GM18526 (cell line): ENCODE results near the gene UVSSA.

Source experiments
- POLR2A ChIP-seq: IDR thresholded peaks from 3 replicates; pipeline ENCODE4 v1.6.1; 2011; ENCODE audit not compliant: insufficient read length; ENCODE audit errors: extremely low read depth

Gene UVSSA

DNA sequence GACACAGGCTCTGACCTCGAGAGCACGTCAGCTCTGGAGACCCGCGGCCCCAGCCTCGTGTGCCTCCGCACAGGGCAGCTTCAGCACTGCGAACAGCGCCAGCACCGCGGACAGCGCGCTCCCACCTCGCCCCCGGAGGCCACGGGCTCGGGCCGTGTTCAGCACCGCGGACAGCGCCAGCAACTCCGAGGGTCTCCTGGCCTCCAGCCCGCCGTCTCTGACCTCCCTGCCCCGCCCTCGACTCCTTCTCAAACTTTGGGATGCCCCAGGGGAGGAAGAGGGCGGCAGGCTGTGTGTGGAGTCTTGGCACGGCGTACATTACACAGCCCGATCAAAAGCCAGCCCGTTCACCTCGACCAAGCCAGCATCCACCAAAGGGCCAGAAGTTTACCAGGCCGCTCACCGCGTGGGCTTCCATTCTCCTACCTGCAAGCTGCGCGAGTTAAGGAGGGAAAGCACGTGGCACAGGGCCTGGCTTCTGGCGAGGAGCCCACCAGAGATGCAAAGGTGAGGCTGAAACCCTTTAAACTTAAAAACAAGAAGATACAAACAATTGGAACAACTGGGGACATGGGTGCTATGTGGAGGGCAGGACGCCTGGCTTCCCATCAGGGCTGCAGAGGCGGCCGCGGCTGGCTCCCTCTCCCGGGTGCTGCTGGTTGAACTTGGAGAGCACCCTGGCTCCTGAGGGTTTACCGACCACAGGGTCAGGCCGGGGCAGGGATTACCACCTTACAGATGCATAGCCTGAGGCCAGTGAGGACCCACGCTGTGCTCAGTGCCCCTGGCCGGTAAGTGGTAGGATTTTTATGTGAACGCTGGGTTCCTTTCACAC is 63.7 kb downstream of the UVSSA start:
- no peak for TF ChIP-seq POLR2A

GRCh38 chr4:1411436-1412375 is 64.7 kb downstream of the UVSSA start:
- no peak for TF ChIP-seq POLR2A

- no peak for TF ChIP-seq POLR2A
Observed at GRCh38 chr4:1412376-1413203, 65.6 kb downstream of the UVSSA start.

DNA sequence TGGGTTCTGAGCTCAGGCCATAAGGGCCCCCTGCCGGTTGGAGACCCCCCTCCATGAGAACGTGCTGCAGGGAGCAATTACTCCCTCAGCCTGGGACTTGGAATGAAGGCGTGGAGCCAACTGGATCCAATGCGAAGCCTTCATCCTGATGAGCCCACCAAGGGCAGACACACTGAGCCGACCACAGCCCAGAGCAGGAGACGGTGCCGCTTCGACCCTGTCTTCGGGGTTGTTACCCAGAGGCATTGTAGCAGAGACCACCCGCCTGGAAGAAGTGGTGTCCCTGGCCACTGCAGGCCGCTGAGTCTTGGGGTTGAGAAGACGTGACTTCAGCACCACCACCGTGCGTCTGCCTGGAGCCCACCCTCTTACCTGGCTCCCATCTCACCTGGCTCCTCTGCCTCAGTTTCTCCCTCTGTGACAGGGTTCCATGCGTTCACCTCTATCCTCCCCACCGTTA is 66.2 kb downstream of the UVSSA start:
- TF ChIP-seq POLR2A = no peak

DNA sequence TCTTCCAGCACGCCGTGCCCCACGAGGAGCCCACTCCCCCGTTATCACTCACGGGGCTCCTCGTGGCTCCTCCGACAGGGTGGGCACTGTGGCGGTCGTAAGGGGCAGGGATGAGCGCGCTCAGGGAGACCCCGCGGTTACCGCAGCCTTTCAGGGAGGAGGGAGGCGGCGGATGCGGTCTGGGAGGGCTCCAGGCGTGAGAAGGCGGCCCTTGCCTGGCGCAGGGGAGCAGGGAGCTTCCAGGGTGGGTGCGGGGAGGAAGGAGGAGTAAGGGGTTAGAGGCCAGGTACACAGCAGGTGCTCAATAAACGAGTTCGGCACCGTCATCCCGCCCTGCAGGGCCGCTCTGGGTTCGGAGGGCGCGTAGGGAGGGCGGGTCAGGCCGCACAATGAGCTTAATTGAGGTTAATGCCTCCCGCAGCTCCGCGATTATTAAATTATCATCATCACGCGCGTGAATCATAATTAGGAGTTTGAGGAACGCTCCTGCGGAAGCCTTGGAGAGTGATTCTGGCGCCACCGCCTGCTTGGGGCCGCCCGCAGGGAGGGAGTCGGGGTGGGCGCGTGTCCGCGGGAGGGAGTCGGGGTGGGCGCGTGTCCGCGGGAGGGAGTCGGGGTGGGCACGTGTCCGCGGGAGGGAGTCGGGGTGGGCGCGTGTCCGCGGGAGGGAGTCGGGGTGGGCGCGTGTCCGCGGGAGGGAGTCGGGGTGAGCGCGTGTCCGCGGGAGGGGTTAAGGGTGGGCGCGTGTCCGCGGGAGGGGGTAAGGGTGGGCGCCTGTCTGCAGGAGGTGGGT is 66.9 kb downstream of the UVSSA start:
- no peak for TF ChIP-seq POLR2A

DNA sequence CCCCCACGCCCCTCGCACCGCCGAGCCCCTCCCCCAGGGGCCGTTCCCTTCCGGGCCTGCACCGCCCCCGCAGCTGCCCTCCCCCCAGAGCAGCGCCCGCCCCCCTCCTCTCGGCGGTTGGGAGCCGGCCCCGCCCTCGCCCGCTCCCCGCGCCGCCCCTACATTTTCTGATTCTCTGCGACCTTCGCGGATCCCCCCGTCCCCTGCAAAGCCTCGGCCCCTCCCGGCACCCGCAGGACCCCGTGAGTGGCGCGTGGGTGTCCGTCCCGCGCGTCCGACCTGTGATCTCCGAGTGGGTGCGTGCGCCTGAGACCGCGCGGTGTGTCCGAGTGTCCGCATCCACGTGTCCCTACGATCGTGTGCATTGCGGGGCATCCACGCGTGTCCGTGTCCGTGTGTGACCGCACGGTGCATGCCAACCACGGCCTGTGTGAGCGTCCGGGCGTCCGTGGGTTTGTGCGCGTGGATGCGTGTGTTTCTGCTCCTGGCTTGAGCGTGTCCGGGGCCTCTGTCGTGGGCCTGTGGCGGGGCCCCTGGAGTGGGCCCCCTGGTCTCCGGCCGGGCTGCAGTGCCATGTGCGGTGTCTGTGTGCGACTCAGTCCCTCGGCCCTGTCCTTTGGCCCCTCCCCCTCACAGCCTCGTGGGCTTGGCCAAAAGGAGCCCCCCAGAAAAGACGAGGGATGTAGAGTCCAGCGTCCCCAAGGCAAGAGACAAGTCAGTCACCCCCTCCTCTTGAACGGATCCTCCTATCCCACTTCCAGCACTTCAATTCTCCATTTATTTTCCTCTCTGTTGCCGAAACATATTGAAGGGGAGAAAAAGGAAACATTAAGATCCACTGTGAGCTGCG is 68.0 kb downstream of the UVSSA start:
- TF ChIP-seq POLR2A = no peak

GRCh38 chr4:1415681-1415981 is 68.6 kb downstream of the UVSSA start:
- no peak for TF ChIP-seq POLR2A

- no peak for TF ChIP-seq POLR2A
Observed at GRCh38 chr4:1416051-1416947, 69.3 kb downstream of the UVSSA start.

- no peak for TF ChIP-seq POLR2A
Observed at GRCh38 chr4:1416948-1417260, 69.9 kb downstream of the UVSSA start.

- no peak for TF ChIP-seq POLR2A
Observed at GRCh38 chr4:1417522-1418390, 70.7 kb downstream of the UVSSA start.

GRCh38 chr4:1418494-1419285 is 71.7 kb downstream of the UVSSA start:
- TF ChIP-seq POLR2A = no peak
